Measurements from ENCODE around the gene DGUOK. TPM values are rescaled to one million over a fixed set of nuclear protein-coding genes. Genes with fewer than 3 reads are reported as not detected.

DGUOK gene
- total and polyA plus RNA-seq, 2 experiments from 2014 or later: 68.4 to 287 TPM

DNA sequence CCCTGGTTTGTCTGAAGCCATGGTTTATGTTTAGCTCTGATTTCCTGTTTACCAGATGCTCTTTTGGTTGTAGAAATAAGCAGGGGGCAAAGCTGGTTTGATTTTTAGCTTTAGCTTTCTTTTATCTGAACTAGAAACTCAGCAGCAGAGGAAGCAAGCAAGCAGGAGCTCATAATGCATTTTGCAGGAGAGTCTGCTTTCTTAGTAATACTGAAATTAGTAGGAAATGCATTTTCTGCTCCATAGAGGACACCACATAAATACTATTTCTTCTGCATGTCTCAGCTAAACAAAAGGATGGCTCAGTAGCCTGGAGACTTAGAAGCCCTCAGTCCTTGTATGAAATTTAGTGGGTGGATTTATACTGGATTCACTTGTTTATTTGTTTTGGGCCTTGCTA is 23.1 kb downstream of the DGUOK start (continued):
- TF ChIP-seq, protein P1, sequence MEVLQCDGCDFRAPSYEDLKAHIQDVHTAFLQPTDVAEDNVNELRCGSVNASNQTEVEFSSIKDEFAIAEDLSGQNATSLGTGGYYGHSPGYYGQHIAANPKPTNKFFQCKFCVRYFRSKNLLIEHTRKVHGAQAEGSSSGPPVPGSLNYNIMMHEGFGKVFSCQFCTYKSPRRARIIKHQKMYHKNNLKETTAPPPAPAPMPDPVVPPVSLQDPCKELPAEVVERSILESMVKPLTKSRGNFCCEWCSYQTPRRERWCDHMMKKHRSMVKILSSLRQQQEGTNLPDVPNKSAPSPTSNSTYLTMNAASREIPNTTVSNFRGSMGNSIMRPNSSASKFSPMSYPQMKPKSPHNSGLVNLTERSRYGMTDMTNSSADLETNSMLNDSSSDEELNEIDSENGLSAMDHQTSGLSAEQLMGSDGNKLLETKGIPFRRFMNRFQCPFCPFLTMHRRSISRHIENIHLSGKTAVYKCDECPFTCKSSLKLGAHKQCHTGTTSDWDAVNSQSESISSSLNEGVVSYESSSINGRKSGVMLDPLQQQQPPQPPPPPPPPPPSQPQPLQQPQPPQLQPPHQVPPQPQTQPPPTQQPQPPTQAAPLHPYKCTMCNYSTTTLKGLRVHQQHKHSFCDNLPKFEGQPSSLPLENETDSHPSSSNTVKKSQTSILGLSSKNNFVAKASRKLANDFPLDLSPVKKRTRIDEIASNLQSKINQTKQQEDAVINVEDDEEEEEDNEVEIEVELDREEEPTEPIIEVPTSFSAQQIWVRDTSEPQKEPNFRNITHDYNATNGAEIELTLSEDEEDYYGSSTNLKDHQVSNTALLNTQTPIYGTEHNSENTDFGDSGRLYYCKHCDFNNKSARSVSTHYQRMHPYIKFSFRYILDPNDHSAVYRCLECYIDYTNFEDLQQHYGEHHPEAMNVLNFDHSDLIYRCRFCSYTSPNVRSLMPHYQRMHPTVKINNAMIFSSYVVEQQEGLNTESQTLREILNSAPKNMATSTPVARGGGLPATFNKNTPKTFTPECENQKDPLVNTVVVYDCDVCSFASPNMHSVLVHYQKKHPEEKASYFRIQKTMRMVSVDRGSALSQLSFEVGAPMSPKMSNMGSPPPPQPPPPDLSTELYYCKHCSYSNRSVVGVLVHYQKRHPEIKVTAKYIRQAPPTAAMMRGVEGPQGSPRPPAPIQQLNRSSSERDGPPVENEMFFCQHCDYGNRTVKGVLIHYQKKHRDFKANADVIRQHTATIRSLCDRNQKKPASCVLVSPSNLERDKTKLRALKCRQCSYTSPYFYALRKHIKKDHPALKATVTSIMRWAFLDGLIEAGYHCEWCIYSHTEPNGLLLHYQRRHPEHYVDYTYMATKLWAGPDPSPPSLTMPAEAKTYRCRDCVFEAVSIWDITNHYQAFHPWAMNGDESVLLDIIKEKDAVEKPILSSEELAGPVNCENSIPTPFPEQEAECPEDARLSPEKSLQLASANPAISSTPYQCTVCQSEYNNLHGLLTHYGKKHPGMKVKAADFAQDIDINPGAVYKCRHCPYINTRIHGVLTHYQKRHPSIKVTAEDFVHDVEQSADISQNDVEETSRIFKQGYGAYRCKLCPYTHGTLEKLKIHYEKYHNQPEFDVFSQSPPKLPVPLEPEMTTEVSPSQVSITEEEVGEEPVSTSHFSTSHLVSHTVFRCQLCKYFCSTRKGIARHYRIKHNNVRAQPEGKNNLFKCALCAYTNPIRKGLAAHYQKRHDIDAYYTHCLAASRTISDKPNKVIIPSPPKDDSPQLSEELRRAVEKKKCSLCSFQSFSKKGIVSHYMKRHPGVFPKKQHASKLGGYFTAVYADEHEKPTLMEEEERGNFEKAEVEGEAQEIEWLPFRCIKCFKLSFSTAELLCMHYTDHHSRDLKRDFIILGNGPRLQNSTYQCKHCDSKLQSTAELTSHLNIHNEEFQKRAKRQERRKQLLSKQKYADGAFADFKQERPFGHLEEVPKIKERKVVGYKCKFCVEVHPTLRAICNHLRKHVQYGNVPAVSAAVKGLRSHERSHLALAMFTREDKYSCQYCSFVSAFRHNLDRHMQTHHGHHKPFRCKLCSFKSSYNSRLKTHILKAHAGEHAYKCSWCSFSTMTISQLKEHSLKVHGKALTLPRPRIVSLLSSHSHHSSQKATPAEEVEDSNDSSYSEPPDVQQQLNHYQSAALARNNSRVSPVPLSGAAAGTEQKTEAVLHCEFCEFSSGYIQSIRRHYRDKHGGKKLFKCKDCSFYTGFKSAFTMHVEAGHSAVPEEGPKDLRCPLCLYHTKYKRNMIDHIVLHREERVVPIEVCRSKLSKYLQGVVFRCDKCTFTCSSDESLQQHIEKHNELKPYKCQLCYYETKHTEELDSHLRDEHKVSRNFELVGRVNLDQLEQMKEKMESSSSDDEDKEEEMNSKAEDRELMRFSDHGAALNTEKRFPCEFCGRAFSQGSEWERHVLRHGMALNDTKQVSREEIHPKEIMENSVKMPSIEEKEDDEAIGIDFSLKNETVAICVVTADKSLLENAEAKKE (CRISPR knock-in tag; IDR thresholded peaks at IDR 0.05): no peak

DNA sequence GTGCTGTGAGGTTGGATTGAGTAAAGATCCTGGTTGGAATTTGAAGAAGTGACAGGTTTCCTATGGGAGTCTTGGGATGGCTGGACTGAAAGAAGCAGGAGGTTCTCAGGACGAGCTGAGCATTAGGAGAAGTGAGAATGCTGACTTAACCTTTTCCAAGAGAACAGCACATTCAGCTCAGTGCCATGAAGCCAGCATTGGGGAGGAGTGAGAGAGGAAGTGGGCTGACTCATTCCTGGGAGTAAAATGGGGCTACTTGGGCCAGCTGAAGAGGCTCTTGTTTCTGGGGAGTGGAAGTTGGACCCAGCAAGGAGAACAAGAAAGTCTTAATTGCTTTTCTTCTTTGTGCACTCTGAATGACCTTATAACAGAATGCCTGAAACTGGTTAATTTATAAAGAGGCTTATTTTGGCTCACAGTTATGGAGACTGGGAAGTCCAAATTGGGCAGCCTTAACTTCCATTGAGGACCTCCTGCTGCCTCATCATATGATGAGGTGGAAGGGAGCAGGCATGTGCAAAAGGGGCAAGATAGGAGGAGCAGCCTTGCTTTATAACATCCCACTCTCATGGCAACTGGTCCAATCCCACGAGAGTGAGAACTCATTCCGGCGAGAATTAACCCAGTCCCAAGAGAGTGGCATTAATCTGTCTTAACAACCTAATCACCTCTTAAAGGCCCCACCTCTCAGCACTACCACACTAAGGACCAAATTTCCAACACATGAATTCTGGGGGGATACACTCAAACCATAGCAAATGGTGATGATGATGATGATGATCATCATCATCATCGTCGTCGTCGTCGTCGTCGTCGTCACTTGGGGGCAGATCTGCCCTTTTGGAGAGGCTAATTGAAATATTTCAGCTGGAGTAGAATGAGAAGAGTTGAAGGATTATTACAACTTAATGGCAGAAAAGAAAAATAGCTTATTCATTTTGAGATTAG is 26.1 kb downstream of the DGUOK start:
- Mint-ChIP-seq H3K4me1 (no peaks in the 10 kb centered on the region), H3K9me3 (no peaks in the 10 kb centered on the region), H3K4me3 (no peak overlapping the region), H3K27me3 (ENCODE audit: insufficient read depth, low read depth, poor library complexity) (peaks cover 2% of the 10 kb centered on the region), H3K36me3 (ENCODE audit: low read depth) (peaks cover 60% of the 10 kb centered on the region), H3K27ac (no peak overlapping the region)
- Histone ChIP-seq H4K20me1 (replicated peaks; ENCODE audit: insufficient read depth) (peaks cover 33% of the 10 kb centered on the region), H2AFZ (no peak overlapping the region), H3F3A (replicated peaks; ENCODE audit: low read depth) (no peaks in the 10 kb centered on the region), H3K27ac (ENCODE audit: low read depth) (no peak overlapping the region), H3K79me2 (replicated peaks; ENCODE audit: insufficient read depth) (peaks cover 14% of the 10 kb centered on the region), H3K4me3 (no peak overlapping the region), H3K36me3 (ENCODE audit: insufficient read depth) (peaks cover 43% of the 10 kb centered on the region), H3K27me3 (ENCODE audit: insufficient read depth) (no peaks in the 10 kb centered on the region), H3K4me1 (ENCODE audit: insufficient read depth) (no peaks in the 10 kb centered on the region), H3K4me2 (no peak overlapping the region), H3K9me2 (ENCODE audit: insufficient read depth) (no peaks in the 10 kb centered on the region)
- TF ChIP-seq EZH2phosphoT487 (IDR thresholded peaks at IDR 0.05; ENCODE audit: unreplicated experiment): no peak
- no peak for TF ChIP-seq POLR2AphosphoS5 (IDR thresholded peaks at IDR 0.05; ENCODE audit: low read depth)
- TF ChIP-seq JUNB (IDR thresholded peaks at IDR 0.05; ENCODE audit: unreplicated experiment): no peak
- DNase-seq (ENCODE audit: low spot score): no peak
- no peak for ATAC-seq

Measured in GM23338 (cell line).